ENCODE measurements around the gene NT5DC3. TPM values are rescaled to one million over a fixed set of nuclear protein-coding genes. Genes with fewer than 3 reads are reported as not detected.

NT5DC3 gene
- total and polyA plus RNA-seq, 2 of the 13 experiments (the other 11 are each of a cell fraction or from before 2014, with no cell fraction given) = 3.2 to 6.6 TPM

DNA sequence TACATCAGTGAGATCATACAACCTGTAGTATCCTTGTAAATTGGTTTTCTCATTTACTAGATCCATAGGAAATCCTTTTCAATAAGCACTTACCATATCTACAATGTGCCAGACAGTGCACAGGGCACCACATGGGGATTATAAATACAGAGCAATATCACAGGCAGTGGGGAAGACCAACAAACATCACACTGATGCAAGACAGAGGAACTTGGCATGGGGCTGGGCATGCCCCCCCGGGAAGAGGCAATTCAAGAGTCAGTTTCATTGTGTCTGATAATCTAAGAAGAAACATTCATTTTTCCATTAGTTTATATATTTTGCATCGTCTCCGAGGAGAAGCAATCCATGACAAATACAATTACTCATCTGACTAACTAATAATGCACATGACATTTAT lies 16.2 kb downstream of the NT5DC3 start:
- no TSS peak for BruUV-seq (replicated peaks)
- POLR2A ChIA-PET = no interaction called here
- peaks cover 24% of the 10 kb centered on the region for H3K4me1 ChIP-seq (ENCODE audit: insufficient read depth, low read length)
- H3K9ac ChIP-seq (ENCODE audit: insufficient read depth, low read depth, low read length) = no peak overlapping the region
- CTCF ChIA-PET (ENCODE audit: low intra/inter-chr PET ratio, low total read pairs) = no interaction called here
- no peak for DNase-seq (ENCODE audit: low spot score)
- in situ Hi-C loops (cut with HindIII; ENCODE audit: extremely low pct_ligation_motif_present, low pct_unique_long_range_greater_than_20kb) (no loop called here), intact Hi-C loops (cut with micrococcal nuclease; ENCODE audit: unreplicated experiment) (no loop called here)
- 85% methylated on average over 3 of the region's 3 CpGs for WGBS (ENCODE audit: low lambda C conversion rate)
- H3K79me2 ChIP-seq (ENCODE audit: insufficient read depth, low read length) = peaks cover 37% of the 10 kb centered on the region
- no peak overlapping the region for H3K4me3 ChIP-seq (replicated peaks in 1 of 3; ENCODE audit: insufficient read depth in 1 of 3, low read depth in 2 of 3, low read length in 3 of 3)
- H3K27me3 ChIP-seq (ENCODE audit: control insufficient read depth in 1 of 2, insufficient read depth in 2 of 2, low read length in 2 of 2) = no peaks in the 10 kb centered on the region
- no peak for FAIRE-seq
- H4K20me1 ChIP-seq (ENCODE audit: insufficient read depth, low read length) = no peaks in the 10 kb centered on the region
- TF ChIP-seq ZNF253 (CRISPR knock-in tag; IDR thresholded peaks at IDR 0.05; ENCODE audit: borderline replicate concordance) = no peak
- TF ChIP-seq ARID2 (CRISPR knock-in tag; IDR thresholded peaks at IDR 0.05; ENCODE audit: borderline replicate concordance) = no peak
- no peak for TF ChIP-seq TEAD2 (CRISPR knock-in tag; IDR thresholded peaks at IDR 0.05)
- TF ChIP-seq PAF1 (CRISPR knock-in tag; IDR thresholded peaks at IDR 0.05) = no peak
- TF ChIP-seq KDM4B (CRISPR knock-in tag; IDR thresholded peaks at IDR 0.05) = no peak
- TF ChIP-seq ZSCAN20 (CRISPR knock-in tag; IDR thresholded peaks at IDR 0.05; ENCODE audit: borderline replicate concordance) = no peak
- TF ChIP-seq, protein P1, sequence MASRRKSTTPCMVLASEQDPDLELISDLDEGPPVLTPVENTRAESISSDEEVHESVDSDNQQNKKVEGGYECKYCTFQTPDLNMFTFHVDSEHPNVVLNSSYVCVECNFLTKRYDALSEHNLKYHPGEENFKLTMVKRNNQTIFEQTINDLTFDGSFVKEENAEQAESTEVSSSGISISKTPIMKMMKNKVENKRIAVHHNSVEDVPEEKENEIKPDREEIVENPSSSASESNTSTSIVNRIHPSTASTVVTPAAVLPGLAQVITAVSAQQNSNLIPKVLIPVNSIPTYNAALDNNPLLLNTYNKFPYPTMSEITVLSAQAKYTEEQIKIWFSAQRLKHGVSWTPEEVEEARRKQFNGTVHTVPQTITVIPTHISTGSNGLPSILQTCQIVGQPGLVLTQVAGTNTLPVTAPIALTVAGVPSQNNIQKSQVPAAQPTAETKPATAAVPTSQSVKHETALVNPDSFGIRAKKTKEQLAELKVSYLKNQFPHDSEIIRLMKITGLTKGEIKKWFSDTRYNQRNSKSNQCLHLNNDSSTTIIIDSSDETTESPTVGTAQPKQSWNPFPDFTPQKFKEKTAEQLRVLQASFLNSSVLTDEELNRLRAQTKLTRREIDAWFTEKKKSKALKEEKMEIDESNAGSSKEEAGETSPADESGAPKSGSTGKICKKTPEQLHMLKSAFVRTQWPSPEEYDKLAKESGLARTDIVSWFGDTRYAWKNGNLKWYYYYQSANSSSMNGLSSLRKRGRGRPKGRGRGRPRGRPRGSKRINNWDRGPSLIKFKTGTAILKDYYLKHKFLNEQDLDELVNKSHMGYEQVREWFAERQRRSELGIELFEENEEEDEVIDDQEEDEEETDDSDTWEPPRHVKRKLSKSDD (CRISPR knock-in tag; IDR thresholded peaks at IDR 0.05; ENCODE audit: low read depth) = no peak
- no peak for TF ChIP-seq ISX (CRISPR knock-in tag; conservative IDR thresholded peaks at IDR 0.05)
- no peak for TF ChIP-seq ZNF143 (CRISPR knock-in tag; IDR thresholded peaks at IDR 0.05)
- TF ChIP-seq ZNF337 (CRISPR knock-in tag; IDR thresholded peaks at IDR 0.05; ENCODE audit: borderline replicate concordance, low read depth) = no peak
- no peak overlapping the region for H3K4me2 ChIP-seq (ENCODE audit: low read depth, low read length)
- H3K36me3 ChIP-seq (replicated peaks in 1 of 2; ENCODE audit: control insufficient read depth in 1 of 2, insufficient read depth in 2 of 2, low read length in 2 of 2) = peaks cover 2 to 7% of the 10 kb centered on the region in 2 experiments; a peak in 1 of 5 replicates
- H3K9me3 ChIP-seq (ENCODE audit: low read length) = peaks cover 8% of the 10 kb centered on the region
- no peak overlapping the region for H3K27ac ChIP-seq (ENCODE audit: extremely low read length, insufficient read depth, low read length)
- H2AFZ ChIP-seq (ENCODE audit: low read length) = no peak overlapping the region
- ATAC-seq = no peak

All from HepG2 (cell line).